Measurements from ENCODE around the gene CFAP70.
"Not testable (repeated sequence)": the region's sequence is repeated elsewhere in the genome, so short reads cannot be mapped to it uniquely, and the experiment has no call there.

The CFAP70 gene

GRCh38 chr10:73358331-73359279 is at the start of gene CFAP70:
CFAP70 (minus strand) TSS chr10:73358864; CDS start chr10:73354796, 4,068 bp downstream.
- peak; percentile 88 for DNase-seq

- no peak for DNase-seq
Measured at GRCh38 chr10:73408061-73408460, 49.4 kb upstream of the CFAP70 start.

- DNase-seq = no peak
Measured at GRCh38 chr10:73407495-73407894, 48.8 kb upstream of the CFAP70 start.

- DNase-seq = no peak
Measured at GRCh38 chr10:73406846-73407245, 48.2 kb upstream of the CFAP70 start.

GRCh38 chr10:73405556-73405955 is 46.9 kb upstream of the CFAP70 start:
- no peak for DNase-seq

- DNase-seq = no peak
Measured at GRCh38 chr10:73404690-73405089, 46.0 kb upstream of the CFAP70 start.

GRCh38 chr10:73401636-73402035 is 43.0 kb upstream of the CFAP70 start:
- DNase-seq = no peak

- DNase-seq = no peak
Measured at GRCh38 chr10:73399063-73399462, 40.4 kb upstream of the CFAP70 start.

GRCh38 chr10:73398024-73398423 is 39.4 kb upstream of the CFAP70 start:
- DNase-seq = no peak

- not testable (repeated sequence) for DNase-seq
Measured at GRCh38 chr10:73394325-73394724, 35.7 kb upstream of the CFAP70 start.

GRCh38 chr10:73388228-73388627 is 29.6 kb upstream of the CFAP70 start:
- no peak for DNase-seq

- DNase-seq = no peak
Measured at GRCh38 chr10:73386583-73386982, 27.9 kb upstream of the CFAP70 start.

- DNase-seq = no peak
Measured at GRCh38 chr10:73379064-73379748, 20.5 kb upstream of the CFAP70 start.

- DNase-seq = no peak
Measured at GRCh38 chr10:73376679-73377078, 18.0 kb upstream of the CFAP70 start.

GRCh38 chr10:73368238-73368637 is 9.6 kb upstream of the CFAP70 start:
- DNase-seq = no peak

- DNase-seq = no peak
Measured at GRCh38 chr10:73366381-73367298, 8.0 kb upstream of the CFAP70 start.

GRCh38 chr10:73364964-73365363 is 6.3 kb upstream of the CFAP70 start:
- no peak for DNase-seq

GRCh38 chr10:73359492-73359891 is 828 bp upstream of the CFAP70 start:
- DNase-seq = no peak

- no peak for DNase-seq
Measured at GRCh38 chr10:73357821-73358220, 843 bp downstream of the CFAP70 start.

GRCh38 chr10:73357166-73357565 is 1.5 kb downstream of the CFAP70 start:
- DNase-seq = no peak

- DNase-seq = no peak
Measured at GRCh38 chr10:73344269-73344668, 14.4 kb downstream of the CFAP70 start.

- no peak for DNase-seq
Measured at GRCh38 chr10:73340121-73340520, 18.5 kb downstream of the CFAP70 start.

GRCh38 chr10:73339436-73339835 is 19.2 kb downstream of the CFAP70 start:
- no peak for DNase-seq
